Small intestine (tissue), 7 donors: ENCODE measurements around the gene PCGF1. TPM values are rescaled to one million over a fixed set of nuclear protein-coding genes. Genes with fewer than 3 reads are reported as not detected.

Experiments used
- DNase-seq, 2 donors: peaks; one replicate each; pipeline versions ENCODE4 v3.0.0 to v3.0.0-alpha.2; 2013
- FAIRE-seq: peaks from 2 replicates; lab custom pipeline; 2012; peaks lifted over from hg19 to GRCh38; lab: Jason Lieb, UNC
- H3K27ac ChIP-seq, 3 donors: one replicate each; pipeline ENCODE4 v1.5.1; 2013; ENCODE audit warnings: low read length in 2 of 3, mild to moderate bottlenecking in 2 of 3, control low read depth in 1 of 3, inconsistent platforms in 1 of 3, low read depth in 1 of 3, moderate library complexity in 1 of 3
- H3K27me3 ChIP-seq, 3 donors: one replicate each; pipeline ENCODE4 v1.6.1; 2013; ENCODE audit warnings: low read length in 3 of 3, inconsistent platforms in 1 of 3; ENCODE audit not compliant: control insufficient read depth in 3 of 3, insufficient read depth in 3 of 3
- H3K36me3 ChIP-seq, 3 donors: one replicate each; pipeline ENCODE4 v1.6.1; 2013; ENCODE audit warnings: low read length in 3 of 3, inconsistent platforms in 1 of 3, low read depth in 1 of 3, mild to moderate bottlenecking in 1 of 3, moderate library complexity in 1 of 3; ENCODE audit not compliant: control insufficient read depth in 3 of 3, insufficient read depth in 2 of 3
- H3K4me1 ChIP-seq, 3 donors: one replicate each; pipeline ENCODE4 v1.6.1; 2013; ENCODE audit warnings: low read length in 2 of 3, inconsistent platforms in 1 of 3, low read depth in 1 of 3, mild to moderate bottlenecking in 1 of 3, moderate library complexity in 1 of 3; ENCODE audit not compliant: control insufficient read depth in 3 of 3, insufficient read depth in 2 of 3
- H3K4me3 ChIP-seq, 3 donors: one replicate each; pipeline ENCODE4 v1.5.1; 2013; ENCODE audit warnings: low read length in 3 of 3, control low read depth in 1 of 3, inconsistent platforms in 1 of 3, low read depth in 1 of 3, mild to moderate bottlenecking in 1 of 3, moderate library complexity in 1 of 3
- H3K9me3 ChIP-seq, 2 donors: one replicate each; pipeline ENCODE4 v1.6.1; 2013; ENCODE audit warnings: low read depth in 1 of 2, low read length in 1 of 2; ENCODE audit not compliant: control insufficient read depth in 2 of 2, insufficient read depth in 1 of 2
- WGBS, 3 donors: extraction: QIAGEN DNeasy Blood & Tissue Kit; methylation state at CpG; one replicate each; pipeline ENCODE4 v1.1.7; 2013; 5-methylcytosine and 5-hydroxymethylcytosine counted together
- polyA plus RNA-seq, 4 donors: library from polyadenylated mRNA; stranded (reverse) in 3 of 4; unstranded in 1 of 4; fragments of 200-250 nt in 3 of 4; fragments of 120-200 nt in 1 of 4; gene quantifications; one replicate each; pipeline versions ENCODE4 v1.2.1 to v1.2.3, GENCODE V29; 2013
- donor health status: healthy with polysubstance abuse.
- donor health status: control.
- donor health status: control.
- donor health status: Bipolar disorder and iron deficiency.
- donor health status: healthy.

The PCGF1 gene
- polyA plus RNA-seq, 4 donors = 13.2 to 23.5 (median 18.8) TPM

DNA sequence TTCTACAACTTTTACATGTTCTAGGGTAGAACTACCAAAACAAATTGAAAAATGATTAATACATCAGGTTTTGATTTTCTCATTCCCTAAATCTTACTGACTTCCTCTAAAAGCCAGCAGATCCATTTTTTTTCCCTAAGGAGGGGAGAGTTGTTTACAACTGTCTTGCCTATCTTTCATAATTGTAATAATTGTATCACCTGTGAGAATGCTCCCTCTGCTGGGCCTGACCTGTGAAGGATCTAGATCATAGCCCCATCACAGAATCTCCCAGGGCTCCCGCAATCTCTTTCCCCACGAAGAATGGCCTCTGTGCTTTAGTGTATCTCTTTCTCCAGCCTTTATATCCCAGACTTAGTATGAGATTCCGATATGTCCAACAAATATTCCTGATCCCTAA is 37.1 kb upstream of the PCGF1 start:
- DNase-seq = peak in 1 of 2 donors; percentile 34
- Histone ChIP-seq H3K4me1 (peaks cover 0 to 11% (median 0%) of the 10 kb centered on the region in 3 donors), H3K27me3 (peaks cover 0 to 21% (median 0%) of the 10 kb centered on the region in 3 donors), H3K27ac (no peak overlapping the region), H3K36me3 (no peaks in the 10 kb centered on the region), H3K4me3 (no peak overlapping the region), H3K9me3 (no peaks in the 10 kb centered on the region)
- WGBS, 3 donors = 44 to 76% (median 63%) methylated on average over 3 of the region's 3 CpGs
- FAIRE-seq = no peak

DNA sequence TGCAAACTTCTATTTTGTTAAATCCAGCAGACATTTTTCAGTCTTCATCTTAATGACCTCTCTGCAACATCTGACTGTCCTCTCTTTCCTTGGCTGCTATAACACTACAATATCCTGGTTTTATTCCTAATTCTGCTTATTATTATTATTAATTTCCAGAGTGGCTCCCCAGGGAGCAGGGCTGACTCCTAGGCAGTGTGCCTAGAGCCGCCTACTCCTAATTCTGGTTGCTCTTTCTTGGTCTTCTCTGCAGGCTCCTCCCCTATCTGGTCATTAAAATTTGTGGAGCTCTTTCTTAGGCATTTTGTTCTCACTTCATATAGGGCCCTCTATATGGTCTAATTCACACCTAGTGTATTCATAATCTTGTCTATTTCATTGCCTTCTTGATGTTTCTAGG is 35.5 kb upstream of the PCGF1 start:
- Histone ChIP-seq H3K9me3 (no peaks in the 10 kb centered on the region), H3K27ac (no peak overlapping the region), H3K4me1 (no peaks in the 10 kb centered on the region), H3K4me3 (no peak overlapping the region), H3K36me3 (no peaks in the 10 kb centered on the region), H3K27me3 (peaks cover 0 to 23% (median 0%) of the 10 kb centered on the region in 3 donors)
- FAIRE-seq = no peak
- 80 to 100% (median 86%) methylated on average over 1 of the region's 1 CpG for WGBS, 3 donors
- no peak for DNase-seq

DNA sequence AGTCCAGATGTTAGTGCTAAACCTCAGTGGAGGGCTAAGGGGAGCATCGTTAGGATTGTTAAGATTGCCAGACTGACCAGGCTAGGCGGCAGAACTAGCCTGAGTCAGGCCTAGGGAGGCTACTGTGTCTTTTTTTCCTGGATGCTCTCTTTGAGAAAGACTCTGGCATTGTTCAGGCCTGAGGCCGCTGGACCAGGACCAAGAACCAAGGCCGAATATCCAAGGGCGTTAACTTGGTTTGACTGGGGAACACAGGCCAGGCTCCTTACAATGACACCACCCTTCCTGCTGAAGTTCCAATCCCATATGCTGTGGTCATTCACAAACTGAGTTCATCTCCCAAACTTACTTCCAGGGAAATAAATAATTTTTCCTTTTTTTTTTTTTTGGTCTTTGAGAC is 32.8 kb upstream of the PCGF1 start:
- Histone ChIP-seq H3K36me3 (no peaks in the 10 kb centered on the region), H3K27me3 (peaks cover 0 to 38% (median 0%) of the 10 kb centered on the region in 3 donors), H3K27ac (no peak overlapping the region), H3K4me1 (no peaks in the 10 kb centered on the region), H3K4me3 (no peak overlapping the region), H3K9me3 (no peaks in the 10 kb centered on the region)
- FAIRE-seq (no peak), DNase-seq (no peak)
- WGBS, 3 donors = 71 to 89% (median 83%) methylated on average over 5 of the region's 5 CpGs

- Histone ChIP-seq H3K4me1 (no peaks in the 10 kb centered on the region), H3K4me3 (no peak overlapping the region), H3K36me3 (peaks cover 0 to 1% (median 0%) of the 10 kb centered on the region in 3 donors), H3K9me3 (no peaks in the 10 kb centered on the region), H3K27ac (no peak overlapping the region), H3K27me3 (peaks cover 0 to 38% (median 0%) of the 10 kb centered on the region in 3 donors)
- WGBS, 3 donors = 57 to 80% (median 67%) methylated on average over 7 of the region's 7 CpGs
- DNase-seq (no peak), FAIRE-seq (no peak)
Measured at GRCh38 chr2:74538881-74539339, 31.4 kb upstream of the PCGF1 start.

- FAIRE-seq (no peak), DNase-seq (no peak)
- H3K36me3 ChIP-seq = peaks cover 0 to 15% (median 0%) of the 10 kb centered on the region in 3 donors
- WGBS, 3 donors = 70 to 75% (median 72%) methylated on average over 4 of the region's 4 CpGs
- H3K27me3 ChIP-seq = peaks cover 0 to 38% (median 0%) of the 10 kb centered on the region in 3 donors
- no peak overlapping the region for H3K4me3 ChIP-seq
- H3K4me1 ChIP-seq = no peaks in the 10 kb centered on the region
- H3K27ac ChIP-seq = no peak overlapping the region
- H3K9me3 ChIP-seq = no peaks in the 10 kb centered on the region
Measured at GRCh38 chr2:74537140-74537539, 29.6 kb upstream of the PCGF1 start.

GRCh38 chr2:74536166-74536950 is 28.9 kb upstream of the PCGF1 start:
- Histone ChIP-seq H3K36me3 (peaks cover 0 to 15% (median 0%) of the 10 kb centered on the region in 3 donors), H3K9me3 (no peaks in the 10 kb centered on the region), H3K27me3 (peaks cover 0 to 38% (median 0%) of the 10 kb centered on the region in 3 donors), H3K4me1 (no peaks in the 10 kb centered on the region), H3K4me3 (no peak overlapping the region), H3K27ac (no peak overlapping the region)
- no peak for DNase-seq
- WGBS, 3 donors = 78 to 87% (median 79%) methylated on average over 23 of the region's 23 CpGs
- no peak for FAIRE-seq

GRCh38 chr2:74535440-74535965 is 28.0 kb upstream of the PCGF1 start:
- DNase-seq (no peak), FAIRE-seq (no peak)
- 83 to 93% (median 90%) methylated on average over 10 of the region's 10 CpGs for WGBS, 3 donors

GRCh38 chr2:74534411-74534810 is 26.9 kb upstream of the PCGF1 start:
- FAIRE-seq = no peak
- 75 to 80% (median 78%) methylated on average over 12 of the region's 12 CpGs for WGBS, 3 donors

More at GRCh38 chr2:74535440-74535965, 28.0 kb upstream of the PCGF1 start:
- Histone ChIP-seq H3K4me1 (peaks cover 0 to 5% (median 0%) of the 10 kb centered on the region in 3 donors), H3K36me3 (peaks cover 0 to 15% (median 0%) of the 10 kb centered on the region in 3 donors), H3K4me3 (no peak overlapping the region), H3K27me3 (peaks cover 0 to 38% (median 0%) of the 10 kb centered on the region in 3 donors), H3K9me3 (no peaks in the 10 kb centered on the region), H3K27ac (no peak overlapping the region)

More at GRCh38 chr2:74534411-74534810, 26.9 kb upstream of the PCGF1 start:
- H3K36me3 ChIP-seq = peaks cover 0 to 15% (median 0%) of the 10 kb centered on the region in 3 donors
- H3K27me3 ChIP-seq = peaks cover 0 to 32% (median 0%) of the 10 kb centered on the region in 3 donors
- no peak overlapping the region for H3K27ac ChIP-seq
- H3K4me3 ChIP-seq = no peak overlapping the region
- peaks cover 0 to 6% (median 0%) of the 10 kb centered on the region in 3 donors for H3K4me1 ChIP-seq
- no peaks in the 10 kb centered on the region for H3K9me3 ChIP-seq
- no peak for DNase-seq
